ENCODE results near the gene ARHGAP33.

The ARHGAP33 gene

DNA sequence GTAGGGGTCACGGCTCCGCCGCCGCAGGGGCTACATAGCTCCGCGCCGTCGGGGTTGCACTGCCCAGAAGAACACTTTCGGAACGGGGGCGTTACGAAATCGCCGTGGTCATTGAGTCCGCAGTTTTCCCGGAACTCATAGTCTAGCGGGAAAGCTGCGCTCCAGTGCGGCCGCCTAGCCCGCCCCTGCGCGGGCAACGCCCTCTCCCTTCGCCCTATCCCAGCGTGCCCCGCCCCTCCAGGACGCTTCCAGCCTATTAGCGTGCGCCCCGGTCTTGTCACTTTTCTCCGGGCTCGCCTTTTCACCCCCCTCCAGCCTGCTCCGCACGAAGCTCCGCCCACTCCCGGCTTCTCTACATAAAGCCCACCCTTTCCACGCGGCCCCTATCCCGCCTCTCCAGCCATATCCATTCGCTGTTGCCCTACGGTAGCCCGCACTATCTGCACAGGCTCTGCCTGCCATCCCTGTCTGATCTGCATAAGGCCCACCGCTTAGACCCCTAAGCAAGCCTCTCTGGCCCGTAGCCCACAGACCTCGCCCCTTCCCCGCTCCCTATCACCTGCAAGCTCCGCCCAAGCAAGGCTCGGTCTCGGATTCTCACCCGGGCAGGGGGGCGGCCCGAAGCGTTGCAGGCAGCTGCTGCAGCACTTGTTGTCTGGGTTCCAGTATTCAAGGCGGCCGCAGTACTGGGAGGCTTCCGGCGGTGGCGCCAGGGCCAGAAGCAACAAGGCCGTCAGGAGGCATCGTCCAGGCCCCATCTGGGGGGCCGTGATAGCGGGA, 34.8 kb upstream of the ARHGAP33 start:
- DNase-seq, result peak; percentile 97

DNA sequence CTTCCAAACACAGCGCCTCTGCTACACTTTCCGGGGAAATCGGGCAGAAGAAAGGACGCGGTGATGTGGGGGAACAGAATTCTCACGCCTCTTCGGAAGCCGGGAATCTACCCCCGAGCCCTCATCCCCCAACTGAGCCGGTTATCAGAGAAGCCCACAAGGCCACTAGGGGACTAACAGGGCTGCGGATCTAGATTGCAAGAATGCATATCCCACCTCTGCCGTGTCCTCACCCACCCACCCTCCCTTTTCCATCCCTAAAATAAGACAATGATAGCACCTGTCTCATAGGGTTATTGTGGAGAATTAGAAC, 34.2 kb upstream of the ARHGAP33 start:
- DNase-seq, result no peak

DNA sequence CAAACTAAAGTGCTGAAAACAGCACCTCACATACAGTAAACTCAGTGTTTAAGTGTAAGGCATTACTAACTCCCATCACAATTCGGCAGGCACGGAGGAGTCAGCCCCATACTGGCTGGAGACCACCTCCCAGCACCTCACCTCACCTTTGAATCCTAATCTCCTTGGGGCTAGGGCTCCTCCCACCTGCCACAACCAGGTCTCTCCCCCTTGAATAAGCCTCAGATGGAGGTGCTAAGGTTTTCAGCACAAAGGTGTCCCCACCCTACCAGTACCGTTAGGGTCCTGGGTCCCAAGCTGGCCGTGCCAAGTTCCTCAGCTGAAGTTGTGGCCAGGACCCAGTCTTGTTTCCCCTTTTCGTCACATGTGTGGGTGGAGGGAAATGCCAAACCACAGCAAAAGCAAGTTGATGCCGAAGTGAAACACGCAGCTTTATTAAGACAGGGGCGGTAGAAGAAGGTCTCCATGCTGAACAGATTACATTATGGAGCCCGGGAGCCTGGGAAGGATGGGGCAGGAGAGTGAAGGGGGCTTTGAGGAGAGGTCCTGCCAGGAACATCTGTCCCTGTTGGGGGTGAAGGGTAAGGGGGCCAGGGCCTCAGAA, 33.1 kb upstream of the ARHGAP33 start, which contains the start of gene IGFLR1:
IGFLR1 (minus strand) TSS at position 332 of the 604 bp plus-strand sequence. CDS start 1,272 bp downstream, outside the sequence.
- peak; percentile 71 for DNase-seq

DNA sequence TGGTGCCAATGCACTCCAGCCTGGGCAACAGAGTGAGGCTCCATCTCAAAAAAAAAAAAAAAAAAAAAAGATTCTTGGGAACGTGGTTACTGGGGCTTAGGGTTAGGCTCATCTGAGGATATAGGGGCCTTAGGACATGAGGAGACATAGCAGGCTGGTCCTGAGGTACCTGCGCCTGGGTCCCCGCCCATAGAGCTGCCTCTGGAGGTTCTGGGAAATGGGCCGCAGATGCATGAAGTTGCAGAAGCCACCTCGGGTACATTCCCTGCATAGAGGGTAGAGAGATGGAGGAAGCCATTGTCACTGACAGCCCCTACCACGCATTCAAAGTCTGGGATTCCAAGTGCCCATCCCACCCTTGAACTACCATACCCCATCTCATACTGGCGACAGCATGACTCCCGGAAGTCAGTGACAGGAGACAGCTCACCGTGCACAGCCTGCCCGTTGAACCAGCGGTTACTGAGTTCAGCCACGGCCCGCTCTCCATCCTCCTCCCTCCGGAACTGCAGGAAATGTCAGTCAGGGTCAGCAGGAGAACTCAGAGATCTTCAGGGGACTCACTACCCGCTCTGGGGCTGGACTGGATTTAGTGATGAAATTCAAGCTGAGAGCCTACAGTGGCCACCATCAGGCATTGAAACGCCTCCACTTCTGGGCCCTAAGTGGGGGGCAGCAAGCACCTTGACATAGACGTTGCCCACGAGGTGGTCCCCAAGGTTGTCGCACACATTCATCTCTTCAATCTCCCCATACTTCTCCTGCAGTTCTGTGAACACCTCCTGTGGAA, 31.5 kb upstream of the ARHGAP33 start:
- no peak for DNase-seq

DNA sequence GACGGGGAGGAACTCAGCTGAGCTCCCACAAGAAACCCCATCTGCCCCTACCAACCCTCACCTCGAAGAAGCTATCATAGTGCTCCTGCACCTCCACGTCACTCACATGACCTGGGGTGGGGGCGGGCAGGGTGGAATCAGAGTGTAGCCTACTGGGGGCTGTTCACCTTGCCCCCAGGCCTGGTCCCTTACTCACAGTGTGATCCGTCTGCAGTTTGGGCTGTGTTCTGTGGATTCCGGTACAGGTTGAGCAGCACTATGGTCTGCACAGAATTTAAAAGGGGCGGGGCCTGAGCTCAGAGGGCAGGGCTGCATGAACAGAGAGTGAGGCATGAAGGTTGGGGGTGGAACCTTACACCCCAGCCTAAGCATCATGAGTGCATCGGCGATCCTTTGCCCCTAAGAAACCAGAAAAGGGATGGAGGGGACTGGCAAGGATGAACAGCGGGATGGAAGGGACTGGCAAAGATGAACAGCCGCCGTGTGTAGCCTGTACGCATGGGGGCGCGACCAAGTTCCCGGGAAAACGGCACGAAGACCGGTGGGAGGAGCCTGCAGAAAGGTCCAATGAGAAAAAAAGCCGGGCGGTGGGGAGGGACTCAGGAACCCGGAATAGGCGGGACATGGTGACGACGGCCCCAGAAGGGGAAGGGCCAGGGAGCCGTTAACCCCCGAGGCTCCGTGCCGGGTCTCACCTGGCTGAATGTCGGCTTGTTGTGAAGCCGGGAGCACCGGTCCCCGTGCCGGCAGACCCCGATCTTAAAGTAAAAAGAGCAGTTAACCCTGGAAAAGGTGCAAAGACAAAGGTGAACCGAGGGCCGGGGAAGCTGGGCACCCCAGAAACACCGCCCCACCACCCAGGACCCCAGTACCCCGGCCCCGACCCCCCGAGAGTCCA, 30.7 kb upstream of the ARHGAP33 start:
- DNase-seq, result peak; percentile 92

DNA sequence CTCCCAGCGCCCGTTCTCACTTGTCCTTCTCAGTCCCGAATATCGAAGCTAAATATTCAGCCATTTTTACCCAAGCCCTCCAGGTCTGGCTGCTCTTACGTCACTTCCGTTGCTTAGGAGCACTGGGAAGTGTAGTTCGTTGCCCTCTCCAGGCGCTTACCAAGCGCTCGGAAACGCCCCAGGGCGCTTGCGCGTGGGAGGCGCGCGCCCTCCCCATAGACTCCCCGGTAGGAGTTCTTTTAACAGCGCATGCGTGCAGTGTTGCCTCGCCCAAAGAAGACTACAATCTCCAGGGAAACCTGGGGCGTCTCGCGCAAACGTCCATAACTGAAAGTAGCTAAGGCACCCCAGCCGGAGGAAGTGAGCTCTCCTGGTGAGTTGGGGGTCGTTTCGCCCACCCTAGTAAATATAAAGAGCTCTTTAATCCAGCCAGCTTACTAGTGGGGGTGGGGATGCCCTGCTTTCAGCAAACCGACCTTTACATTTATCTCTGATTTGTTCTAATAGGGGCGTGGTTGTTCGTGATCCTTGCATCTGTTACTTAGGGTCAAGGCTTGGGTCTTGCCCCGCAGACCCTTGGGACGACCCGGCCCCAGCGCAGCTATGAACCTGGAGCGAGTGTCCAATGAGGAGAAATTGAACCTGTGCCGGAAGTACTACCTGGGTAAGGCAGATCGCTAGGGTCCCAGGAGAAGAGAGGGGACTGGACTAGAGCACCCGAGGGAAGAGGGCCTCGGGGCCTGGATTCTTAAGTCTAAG, 29.9 kb upstream of the ARHGAP33 start, which contains the start of the genes PSENEN and U2AF1L4:
PSENEN (plus strand) TSS at position 324 of the 759 bp plus-strand sequence; CDS start at position 604, 280 bp downstream.
U2AF1L4 (minus strand) TSS at position 91 of the 759 bp plus-strand sequence; CDS start at position 64, 27 bp downstream.
- peak; percentile 95 for DNase-seq

DNA sequence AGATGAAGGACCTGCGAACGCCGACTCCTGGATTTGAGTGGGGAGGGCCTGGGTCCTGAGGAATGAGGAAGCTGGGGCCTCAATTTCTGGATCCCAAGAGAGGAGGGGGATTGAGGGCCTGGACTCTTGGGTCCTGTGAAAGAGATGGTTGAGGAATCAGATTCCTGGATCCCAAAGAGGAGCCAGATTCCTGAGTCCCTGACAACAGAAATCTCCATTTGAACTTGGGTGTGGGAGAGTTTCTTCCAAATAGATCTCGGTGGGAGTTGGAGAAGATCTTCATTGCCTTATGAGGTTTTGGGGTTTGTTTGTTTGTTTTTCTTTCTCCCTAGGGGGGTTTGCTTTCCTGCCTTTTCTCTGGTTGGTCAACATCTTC, 29.3 kb upstream of the ARHGAP33 start:
- no peak for DNase-seq

DNA sequence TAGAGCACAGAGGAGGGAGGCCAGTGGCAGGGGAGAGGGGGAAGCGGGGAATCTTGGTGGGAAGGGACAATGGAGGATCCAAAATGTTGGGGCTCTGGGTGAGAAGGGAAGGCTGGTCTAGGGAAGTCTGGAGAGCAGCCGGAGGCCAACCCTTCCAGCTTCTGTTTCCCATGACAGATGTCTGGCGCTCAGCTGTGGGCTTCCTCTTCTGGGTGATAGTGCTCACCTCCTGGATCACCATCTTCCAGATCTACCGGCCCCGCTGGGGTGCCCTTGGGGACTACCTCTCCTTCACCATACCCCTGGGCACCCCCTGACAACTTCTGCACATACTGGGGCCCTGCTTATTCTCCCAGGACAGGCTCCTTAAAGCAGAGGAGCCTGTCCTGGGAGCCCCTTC, 28.8 kb upstream of the ARHGAP33 start:
- DNase-seq, result no peak

DNA sequence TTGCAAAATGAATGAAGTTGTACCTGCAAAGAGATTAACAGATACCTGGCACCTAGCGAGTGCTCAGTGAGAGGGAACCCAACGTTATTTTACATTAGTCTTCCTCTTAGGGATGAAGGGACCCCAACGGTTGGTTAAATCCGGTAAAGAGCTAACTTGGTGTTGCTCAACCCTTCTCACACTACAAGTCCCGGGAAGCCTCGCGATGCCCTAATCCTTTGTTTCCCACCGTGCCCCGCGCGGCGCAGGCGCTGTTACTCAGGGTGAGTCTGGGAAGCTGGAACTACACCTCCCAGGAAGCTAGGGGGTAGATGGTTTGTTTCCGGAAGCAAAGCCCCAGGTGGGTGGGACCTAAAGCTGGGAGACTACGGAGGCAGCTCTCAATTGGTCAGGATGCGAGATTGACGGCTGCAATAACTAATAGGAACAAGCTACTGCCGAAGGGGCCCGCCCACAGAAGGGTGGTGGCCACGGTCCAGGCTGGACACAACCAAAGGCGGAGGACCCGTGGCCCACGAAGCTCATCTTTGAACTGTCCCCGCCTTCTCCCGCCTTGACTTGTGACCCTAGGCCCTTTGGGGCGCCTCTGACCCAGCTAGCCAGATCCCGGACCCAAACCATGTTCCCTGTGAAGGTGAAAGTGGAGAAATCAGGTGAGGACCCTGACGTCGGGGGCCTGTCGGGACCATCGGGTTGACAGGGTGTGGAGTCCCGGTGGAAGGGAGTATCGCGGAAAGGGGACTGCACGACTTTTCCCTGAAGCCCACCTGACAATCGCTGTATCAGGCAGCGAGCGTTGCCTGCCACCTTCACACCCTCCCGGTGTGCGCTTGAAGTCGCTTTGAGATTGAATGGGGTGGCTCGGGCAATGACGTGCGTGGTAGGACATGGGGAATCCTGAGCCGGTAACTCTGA, 27.0 kb upstream of the ARHGAP33 start, which contains the start of gene LIN37:
LIN37 (plus strand) TSS at position 471 of the 915 bp plus-strand sequence; CDS start at position 620, 149 bp downstream.
- DNase-seq, result peak; percentile 99

DNA sequence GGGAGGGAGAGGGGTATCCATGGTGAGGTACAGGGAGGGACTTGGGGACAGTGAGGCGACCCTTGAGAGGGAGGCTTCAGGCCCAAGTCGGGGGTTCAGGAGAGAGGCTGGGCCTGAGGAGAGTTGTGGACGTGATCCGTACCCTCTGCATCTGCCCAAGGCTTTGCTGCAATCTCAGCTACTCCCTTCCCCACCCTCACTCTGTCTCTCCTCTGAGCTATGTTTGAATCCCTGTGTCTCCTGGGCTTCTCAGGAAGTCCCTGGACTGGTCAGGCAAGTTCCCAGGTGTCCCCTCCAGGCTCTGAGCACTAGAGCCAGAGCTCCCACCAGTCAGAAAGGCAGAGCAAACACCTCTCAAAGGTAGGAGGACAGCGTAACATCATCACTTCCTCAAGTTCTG, 25.2 kb upstream of the ARHGAP33 start:
- DNase-seq, result no peak

DNA sequence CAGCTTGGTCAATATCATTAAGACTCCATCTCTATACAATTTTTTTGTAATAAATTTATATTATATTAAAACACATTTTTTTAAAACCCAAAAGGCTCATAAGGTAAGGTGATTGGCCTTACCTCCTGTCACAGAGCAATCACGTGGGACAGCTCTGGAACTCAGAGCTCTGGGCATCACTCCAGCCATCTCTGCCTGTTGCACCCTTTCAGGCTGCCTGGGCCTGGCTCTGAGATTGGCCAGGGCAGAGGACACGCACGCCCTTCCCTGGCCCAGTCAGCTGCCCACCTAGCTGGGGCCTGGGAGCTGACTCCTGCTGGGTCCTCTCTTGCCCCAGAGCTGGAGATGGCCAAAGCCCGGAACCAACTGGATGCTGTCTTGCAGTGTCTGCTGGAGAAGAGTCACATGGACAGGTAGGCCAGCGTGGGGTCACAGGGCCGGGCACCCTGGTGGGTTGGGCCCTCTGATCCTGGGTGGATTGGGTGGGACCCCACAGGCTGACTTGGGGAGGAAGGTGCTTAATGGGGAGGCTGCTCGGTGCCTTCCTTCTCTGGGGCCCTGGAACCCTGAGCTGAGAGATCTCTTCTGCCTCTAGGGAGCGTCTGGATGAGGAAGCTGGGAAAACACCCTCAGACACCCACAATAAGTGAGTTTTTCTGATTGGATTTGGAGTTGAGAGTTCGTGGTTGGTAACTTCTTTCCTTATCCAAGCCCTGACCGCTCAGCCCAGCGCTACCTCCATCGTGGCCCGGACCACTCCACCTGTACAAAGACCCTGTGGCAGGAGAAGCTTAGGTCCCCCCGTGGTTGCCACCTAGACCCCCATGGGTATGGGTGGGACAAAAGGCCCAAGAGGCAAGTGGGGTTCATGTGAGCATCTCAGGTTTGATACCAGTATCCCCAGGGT, 23.3 kb upstream of the ARHGAP33 start:
- DNase-seq, result no peak

DNA sequence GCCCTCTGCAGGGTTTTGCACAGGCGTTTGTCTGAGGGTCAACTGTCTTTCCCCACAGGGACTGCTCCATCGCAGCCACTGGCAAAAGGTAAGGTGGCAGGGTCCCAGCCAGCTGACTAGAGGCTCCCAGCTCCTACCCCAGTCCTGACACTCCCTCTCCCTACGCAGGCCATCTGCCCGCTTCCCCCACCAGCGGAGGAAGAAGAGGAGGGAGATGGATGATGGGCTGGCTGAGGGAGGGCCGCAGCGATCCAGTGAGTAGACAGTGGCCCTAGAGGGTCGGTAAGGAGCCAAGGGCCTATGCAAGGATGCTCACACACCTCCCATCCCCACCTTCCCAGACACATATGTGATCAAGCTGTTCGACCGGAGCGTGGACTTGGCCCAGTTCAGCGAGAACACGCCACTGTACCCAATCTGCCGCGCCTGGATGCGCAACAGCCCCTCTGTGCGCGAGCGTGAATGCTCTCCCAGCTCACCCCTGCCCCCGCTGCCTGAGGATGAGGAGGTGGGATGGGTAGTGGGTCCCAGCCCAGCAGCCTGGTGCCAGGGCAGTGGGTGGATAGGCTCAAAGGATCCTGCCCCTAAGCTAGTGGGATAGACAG, 22.5 kb upstream of the ARHGAP33 start:
- no peak for DNase-seq

DNA sequence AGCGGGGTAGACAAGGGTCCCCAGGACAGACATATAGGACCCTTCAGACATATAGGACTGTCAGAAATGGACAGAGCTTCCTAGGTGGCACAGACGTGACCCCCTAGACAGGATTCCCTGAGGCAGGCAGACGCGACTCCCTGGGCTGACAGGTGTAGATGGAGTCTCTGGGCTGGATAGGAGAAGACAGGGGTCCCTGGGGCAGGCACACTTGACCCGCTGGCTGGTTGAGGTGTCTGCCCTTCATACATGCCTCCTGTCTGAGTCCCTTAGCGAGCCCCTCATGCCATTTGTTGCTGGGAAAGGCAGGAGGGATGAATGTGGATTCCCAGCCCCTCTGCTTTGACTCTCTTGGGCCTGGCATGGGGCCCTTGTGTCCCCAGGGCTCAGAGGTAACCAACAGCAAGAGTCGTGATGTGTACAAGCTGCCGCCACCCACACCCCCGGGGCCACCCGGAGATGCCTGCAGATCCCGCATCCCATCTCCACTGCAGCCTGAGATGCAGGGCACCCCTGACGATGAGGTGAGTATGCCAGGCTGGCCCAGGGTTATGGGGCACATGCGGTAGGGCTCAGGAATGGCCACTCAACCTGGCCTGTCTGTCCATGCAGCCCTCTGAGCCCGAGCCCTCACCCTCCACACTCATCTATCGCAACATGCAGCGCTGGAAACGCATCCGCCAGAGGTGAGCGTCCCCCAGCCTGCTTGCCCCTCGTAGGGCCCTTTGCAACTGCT, 21.6 kb upstream of the ARHGAP33 start:
- no peak for DNase-seq

DNA sequence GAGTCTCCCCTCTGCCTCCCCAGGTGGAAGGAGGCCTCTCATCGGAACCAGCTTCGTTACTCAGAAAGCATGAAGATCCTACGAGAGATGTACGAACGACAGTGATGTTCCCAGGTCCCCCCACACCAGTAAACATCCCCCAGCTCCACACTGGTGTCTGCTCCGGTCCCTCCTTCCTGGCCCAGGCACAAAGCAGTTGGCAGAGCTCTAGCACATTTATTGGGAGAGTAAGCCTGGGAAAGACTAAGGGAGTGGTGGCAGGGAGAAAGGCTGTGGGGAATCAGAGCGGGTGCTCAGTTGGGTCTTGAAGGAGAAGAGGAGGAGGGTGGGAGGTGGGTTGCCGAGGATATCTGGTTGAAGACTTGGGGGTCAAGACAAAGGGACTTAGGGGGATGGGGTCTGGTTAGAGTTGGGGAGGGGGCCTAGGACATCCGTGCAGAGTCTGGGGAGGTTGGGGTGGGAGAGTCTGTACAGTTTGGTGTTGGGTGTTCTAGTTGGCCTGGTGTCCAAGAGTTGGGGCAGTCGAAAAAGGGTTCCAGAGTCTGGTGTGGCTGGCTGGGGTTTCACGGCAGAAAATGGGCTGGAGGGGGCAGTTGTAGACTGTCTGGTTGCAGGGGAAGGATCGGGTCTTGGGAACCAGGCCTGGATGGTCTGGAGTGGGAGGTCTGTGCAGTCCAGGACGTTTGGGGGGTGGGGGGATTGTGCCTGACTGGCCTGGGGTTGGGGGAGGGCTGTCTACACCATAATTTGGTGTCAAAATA, 20.8 kb upstream of the ARHGAP33 start:
- DNase-seq, result peak; percentile 5

DNA sequence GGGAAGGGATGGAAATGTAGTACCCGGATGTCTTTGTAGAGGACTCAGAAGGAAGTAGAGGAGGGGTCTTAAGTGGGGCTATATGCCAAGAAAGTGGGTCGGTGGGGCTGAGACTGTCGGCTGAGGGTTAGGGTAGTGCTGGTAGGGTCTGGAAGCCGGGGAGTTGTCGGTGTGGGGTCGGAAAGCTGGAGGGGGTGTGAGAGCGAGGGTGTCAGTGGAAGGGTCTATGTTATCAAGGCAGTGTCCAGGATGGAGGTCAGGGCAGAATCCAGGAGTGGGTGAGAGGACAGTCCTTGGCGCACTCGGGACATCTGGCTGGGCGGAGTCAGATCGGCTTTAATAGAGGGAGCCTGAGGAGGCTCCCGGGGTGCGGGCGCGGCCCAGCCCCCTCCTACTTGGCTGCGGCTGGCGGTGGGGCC, 20.2 kb upstream of the ARHGAP33 start:
- DNase-seq, result peak; percentile 9

DNA sequence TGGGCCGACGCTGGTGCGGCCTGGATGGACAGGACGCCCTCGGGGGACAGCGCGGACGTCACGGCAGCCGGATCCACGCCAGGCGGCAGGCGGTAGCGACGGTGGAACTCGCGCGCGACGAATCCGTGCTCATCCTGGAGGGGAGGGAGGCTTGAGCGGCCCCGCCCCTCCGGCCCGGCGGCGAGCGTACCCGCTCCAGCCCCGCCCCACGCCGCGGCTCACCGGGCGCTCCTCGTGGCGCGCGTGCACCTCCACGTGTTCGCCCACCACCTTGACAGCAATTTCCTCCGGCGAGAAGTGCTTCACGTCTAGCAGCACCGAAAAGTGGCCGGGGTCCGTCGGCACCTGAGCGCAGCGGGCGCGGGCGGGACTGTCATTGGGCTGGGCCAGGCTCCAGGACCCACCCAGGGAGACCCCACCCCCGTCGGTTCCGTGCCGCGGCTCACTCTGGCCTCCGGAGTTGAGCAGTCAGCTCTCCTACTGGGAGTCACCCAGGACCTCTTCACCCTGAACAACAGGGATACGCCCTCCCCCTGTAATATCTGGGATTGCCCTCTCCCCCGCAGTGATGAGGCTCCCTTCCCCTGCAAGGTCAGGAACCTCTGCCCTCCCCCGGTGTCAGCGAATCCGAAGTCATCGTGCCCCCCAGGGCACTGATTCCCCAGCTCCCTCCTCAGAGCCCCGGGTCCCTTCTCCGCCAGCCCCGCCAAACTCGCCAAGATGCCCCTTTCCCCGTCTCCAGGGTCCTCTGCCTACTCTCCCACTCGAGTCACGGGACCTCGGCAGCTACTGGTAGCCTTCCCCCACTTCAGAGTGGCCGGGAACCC, 19.6 kb upstream of the ARHGAP33 start:
- DNase-seq, result peak; percentile 69
